Measurements from ENCODE around the gene LRRC45.

Gene LRRC45

DNA sequence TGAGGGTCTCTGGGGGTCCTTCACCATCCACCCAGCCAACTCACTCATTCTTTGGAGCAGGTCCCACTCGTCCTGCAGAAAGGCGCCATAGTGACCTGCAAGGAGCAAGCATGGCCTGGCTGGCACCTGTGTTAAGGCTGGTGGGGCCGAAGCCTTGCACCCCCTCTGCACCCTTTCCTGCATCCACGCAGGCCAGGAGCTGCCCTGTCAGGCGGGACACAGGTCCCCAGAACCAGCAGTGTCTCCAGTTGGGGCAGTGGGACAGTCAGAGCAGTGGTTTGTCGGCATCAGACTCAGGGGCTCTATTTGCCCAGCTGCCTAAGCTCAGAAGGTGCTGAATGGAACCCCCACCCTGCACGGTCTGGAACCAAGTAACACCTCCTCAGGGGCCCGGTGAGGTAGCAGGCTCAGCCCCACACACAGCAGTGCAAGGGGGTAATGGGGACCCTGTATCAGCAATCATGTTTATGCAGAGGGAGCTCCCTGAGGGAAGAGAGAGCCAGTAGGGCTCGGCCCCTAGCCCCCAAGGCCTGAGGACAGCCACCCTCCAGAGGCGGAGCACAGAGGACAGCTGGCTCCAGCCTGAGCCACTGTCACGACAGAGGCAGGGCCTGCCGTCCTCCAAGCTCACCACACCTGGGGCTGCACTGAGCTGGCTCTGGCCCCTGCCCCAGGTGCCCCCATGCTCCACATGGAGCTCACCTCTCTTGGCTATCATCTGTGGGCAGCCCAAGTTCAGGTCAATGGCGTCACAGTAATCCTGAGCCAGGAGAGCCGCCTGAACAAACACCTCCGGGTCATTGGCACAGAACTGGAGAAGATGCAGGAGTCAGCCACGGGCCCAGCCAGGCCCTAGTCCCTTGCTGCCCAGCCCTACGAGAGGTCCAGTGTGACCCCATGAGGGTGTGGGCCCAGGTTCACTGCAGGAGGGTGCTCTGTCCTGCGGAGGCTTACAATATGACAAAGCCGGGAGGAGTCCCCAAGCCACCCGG lies 40.6 kb downstream of the LRRC45 start:
- Histone ChIP-seq H3K36me3 (ENCODE audit: control insufficient read depth in 2 of 2, insufficient read depth in 2 of 2, low read length in 2 of 2) (peaks cover 35 to 47% of the 10 kb centered on the region in 2 donors), H3K4me3 (ENCODE audit: low read length in 2 of 2) (peak overlapping the region; percentile 71 to 76)

GRCh38 chr17:82064433-82065192 lies 41.5 kb downstream of the LRRC45 start:
- Histone ChIP-seq H3K4me3 (ENCODE audit: low read length in 2 of 2) (peak overlapping the region; percentile 71 to 76), H3K4me1 (ENCODE audit: control insufficient read depth in 2 of 2, insufficient read depth in 2 of 2, low read length in 2 of 2) (peaks cover 12 to 17% of the 10 kb centered on the region in 2 donors), H3K9ac (ENCODE audit: low read depth in 1 of 2, low read length in 2 of 2) (peak overlapping the region; percentile 70 to 87), H3K27me3 (ENCODE audit: control insufficient read depth in 2 of 2, insufficient read depth in 2 of 2, low read length in 2 of 2) (no peaks in the 10 kb centered on the region), H3K36me3 (ENCODE audit: control insufficient read depth in 2 of 2, insufficient read depth in 2 of 2, low read length in 2 of 2) (peaks cover 26 to 39% of the 10 kb centered on the region in 2 donors), H3K27ac (ENCODE audit: low read depth in 2 of 2, low read length in 2 of 2) (peak overlapping the region; percentile 29 to 67), H3K9me3 (ENCODE audit: control insufficient read depth in 2 of 2, low read length in 2 of 2) (no peaks in the 10 kb centered on the region)

More for the DNA sequence above, 40.6 kb downstream of the LRRC45 start:
- H3K9me3 ChIP-seq (ENCODE audit: control insufficient read depth in 2 of 2, low read length in 2 of 2): no peaks in the 10 kb centered on the region
- peaks cover 12 to 17% of the 10 kb centered on the region in 2 donors for H3K4me1 ChIP-seq (ENCODE audit: control insufficient read depth in 2 of 2, insufficient read depth in 2 of 2, low read length in 2 of 2)
- H3K27ac ChIP-seq (ENCODE audit: low read depth in 2 of 2, low read length in 2 of 2): no peak overlapping the region
- peak overlapping the region in 1 of 2 donors; percentile 87 for H3K9ac ChIP-seq (ENCODE audit: low read depth in 1 of 2, low read length in 2 of 2)
- no peaks in the 10 kb centered on the region for H3K27me3 ChIP-seq (ENCODE audit: control insufficient read depth in 2 of 2, insufficient read depth in 2 of 2, low read length in 2 of 2)

- Histone ChIP-seq H3K4me3 (ENCODE audit: low read length in 2 of 2) (peak overlapping the region; percentile 71 to 76), H3K27ac (ENCODE audit: low read depth in 2 of 2, low read length in 2 of 2) (peak overlapping the region; percentile 29 to 67)
Measured at GRCh38 chr17:82065193-82065637, 42.1 kb downstream of the LRRC45 start.

GRCh38 chr17:82065638-82066303 lies 42.7 kb downstream of the LRRC45 start, which contains the start of gene DUS1L:
Gene DUS1L (minus strand): TSS chr17:82065804. CDS start chr17:82065059, 745 bp downstream.
- H3K27ac ChIP-seq (ENCODE audit: low read depth in 2 of 2, low read length in 2 of 2): peak within 1 kb of the TSS; percentile 71 to 75
- no peaks in the 10 kb centered on the region for H3K9me3 ChIP-seq (ENCODE audit: control insufficient read depth in 2 of 2, low read length in 2 of 2)
- H3K4me1 ChIP-seq (ENCODE audit: control insufficient read depth in 2 of 2, insufficient read depth in 2 of 2, low read length in 2 of 2): peaks cover 12 to 17% of the 10 kb centered on the region in 2 donors
- no peaks in the 10 kb centered on the region for H3K27me3 ChIP-seq (ENCODE audit: control insufficient read depth in 2 of 2, insufficient read depth in 2 of 2, low read length in 2 of 2)
- peaks cover 17 to 27% of the 10 kb centered on the region in 2 donors for H3K36me3 ChIP-seq (ENCODE audit: control insufficient read depth in 2 of 2, insufficient read depth in 2 of 2, low read length in 2 of 2)
- peak within 1 kb of the TSS; percentile 75 to 76 for H3K4me3 ChIP-seq (ENCODE audit: low read length in 2 of 2)
- peak within 1 kb of the TSS; percentile 80 to 87 for H3K9ac ChIP-seq (ENCODE audit: low read depth in 1 of 2, low read length in 2 of 2)

More at GRCh38 chr17:82065193-82065637, 42.1 kb downstream of the LRRC45 start:
- Histone ChIP-seq H3K9ac (ENCODE audit: low read depth in 1 of 2, low read length in 2 of 2) (peak overlapping the region; percentile 70 to 87), H3K27me3 (ENCODE audit: control insufficient read depth in 2 of 2, insufficient read depth in 2 of 2, low read length in 2 of 2) (no peaks in the 10 kb centered on the region), H3K9me3 (ENCODE audit: control insufficient read depth in 2 of 2, low read length in 2 of 2) (no peaks in the 10 kb centered on the region), H3K4me1 (ENCODE audit: control insufficient read depth in 2 of 2, insufficient read depth in 2 of 2, low read length in 2 of 2) (peaks cover 12 to 17% of the 10 kb centered on the region in 2 donors), H3K36me3 (ENCODE audit: control insufficient read depth in 2 of 2, insufficient read depth in 2 of 2, low read length in 2 of 2) (peaks cover 22 to 32% of the 10 kb centered on the region in 2 donors)

DNA sequence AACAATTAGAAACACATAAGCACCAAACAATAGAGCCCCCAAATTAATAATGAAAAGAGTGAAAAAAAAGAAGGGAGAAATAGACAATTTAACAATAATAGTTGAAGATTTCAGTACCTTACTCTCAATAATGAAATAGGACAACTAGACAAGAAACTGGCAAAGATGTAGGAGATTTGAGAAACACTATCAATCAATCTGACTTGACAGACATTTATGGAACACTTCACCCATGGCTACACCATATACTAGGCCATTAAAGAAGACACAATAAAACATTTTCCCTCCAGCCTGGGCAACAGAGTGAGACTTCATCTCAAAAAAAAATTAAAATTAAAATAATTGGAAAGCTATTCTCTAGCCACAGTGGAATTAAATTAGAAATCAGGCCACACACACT lies 47.5 kb downstream of the LRRC45 start:
- Histone ChIP-seq H3K9me3 (ENCODE audit: control insufficient read depth in 2 of 2, low read length in 2 of 2) (no peaks in the 10 kb centered on the region), H3K4me3 (ENCODE audit: low read length in 2 of 2) (no peak overlapping the region), H3K9ac (ENCODE audit: low read depth in 1 of 2, low read length in 2 of 2) (no peak overlapping the region), H3K36me3 (ENCODE audit: control insufficient read depth in 2 of 2, insufficient read depth in 2 of 2, low read length in 2 of 2) (no peaks in the 10 kb centered on the region), H3K27me3 (ENCODE audit: control insufficient read depth in 2 of 2, insufficient read depth in 2 of 2, low read length in 2 of 2) (no peaks in the 10 kb centered on the region), H3K4me1 (ENCODE audit: control insufficient read depth in 2 of 2, insufficient read depth in 2 of 2, low read length in 2 of 2) (peaks cover 2 to 10% of the 10 kb centered on the region in 2 donors), H3K27ac (ENCODE audit: low read depth in 2 of 2, low read length in 2 of 2) (no peak overlapping the region)

DNA sequence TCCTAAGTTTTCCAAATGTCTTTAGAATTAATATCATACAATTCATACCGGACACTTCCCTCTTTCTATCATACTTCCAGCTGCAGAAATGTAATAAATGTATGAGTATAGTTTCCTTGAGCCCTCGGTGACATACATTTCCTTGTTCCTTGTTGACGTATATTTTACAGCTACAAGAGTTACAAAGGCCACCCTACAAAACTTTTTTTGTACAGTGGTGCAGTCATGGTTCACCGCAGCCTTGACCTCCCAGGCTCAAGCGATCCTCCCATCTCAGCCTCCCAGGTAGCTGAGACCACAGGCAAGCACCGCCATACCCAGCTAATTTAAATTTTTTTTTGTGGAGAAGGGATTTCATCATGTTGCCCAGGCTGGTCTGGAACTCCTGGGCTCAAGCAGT lies 49.7 kb downstream of the LRRC45 start:
- Histone ChIP-seq H3K27me3 (ENCODE audit: control insufficient read depth in 2 of 2, insufficient read depth in 2 of 2, low read length in 2 of 2) (no peaks in the 10 kb centered on the region), H3K4me1 (ENCODE audit: control insufficient read depth in 2 of 2, insufficient read depth in 2 of 2, low read length in 2 of 2) (peaks cover 2 to 4% of the 10 kb centered on the region in 2 donors), H3K27ac (ENCODE audit: low read depth in 2 of 2, low read length in 2 of 2) (peak overlapping the region; percentile 77 to 79), H3K9me3 (ENCODE audit: control insufficient read depth in 2 of 2, low read length in 2 of 2) (no peaks in the 10 kb centered on the region), H3K4me3 (ENCODE audit: low read length in 2 of 2) (no peak overlapping the region), H3K36me3 (ENCODE audit: control insufficient read depth in 2 of 2, insufficient read depth in 2 of 2, low read length in 2 of 2) (no peaks in the 10 kb centered on the region), H3K9ac (ENCODE audit: low read depth in 1 of 2, low read length in 2 of 2) (no peak overlapping the region)

DNA sequence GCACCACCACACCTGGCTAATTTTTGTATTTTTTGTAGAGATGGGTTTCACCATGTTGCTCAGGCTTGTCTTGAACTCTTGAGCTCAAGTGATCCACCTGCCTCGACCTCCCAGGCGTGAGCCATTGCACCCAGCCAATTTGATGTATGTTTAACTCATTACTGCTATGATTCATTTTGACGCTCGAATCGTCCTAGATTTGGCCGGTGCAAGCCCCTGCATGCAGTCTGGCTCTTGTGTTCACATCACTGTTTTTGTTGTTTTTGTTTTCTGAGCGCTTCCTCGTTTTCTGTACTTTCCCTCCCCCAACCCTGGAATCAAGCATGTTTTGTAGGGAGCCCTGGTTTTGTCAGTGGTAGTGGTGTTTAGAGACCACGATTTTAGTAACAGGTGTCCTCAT lies 50.3 kb downstream of the LRRC45 start:
- Histone ChIP-seq H3K9me3 (ENCODE audit: control insufficient read depth in 2 of 2, low read length in 2 of 2) (no peaks in the 10 kb centered on the region), H3K27me3 (ENCODE audit: control insufficient read depth in 2 of 2, insufficient read depth in 2 of 2, low read length in 2 of 2) (no peaks in the 10 kb centered on the region), H3K36me3 (ENCODE audit: control insufficient read depth in 2 of 2, insufficient read depth in 2 of 2, low read length in 2 of 2) (no peaks in the 10 kb centered on the region), H3K27ac (ENCODE audit: low read depth in 2 of 2, low read length in 2 of 2) (peak overlapping the region; percentile 23 to 71), H3K4me1 (ENCODE audit: control insufficient read depth in 2 of 2, insufficient read depth in 2 of 2, low read length in 2 of 2) (peaks cover 2 to 4% of the 10 kb centered on the region in 2 donors), H3K9ac (ENCODE audit: low read depth in 1 of 2, low read length in 2 of 2) (no peak overlapping the region), H3K4me3 (ENCODE audit: low read length in 2 of 2) (no peak overlapping the region)

DNA sequence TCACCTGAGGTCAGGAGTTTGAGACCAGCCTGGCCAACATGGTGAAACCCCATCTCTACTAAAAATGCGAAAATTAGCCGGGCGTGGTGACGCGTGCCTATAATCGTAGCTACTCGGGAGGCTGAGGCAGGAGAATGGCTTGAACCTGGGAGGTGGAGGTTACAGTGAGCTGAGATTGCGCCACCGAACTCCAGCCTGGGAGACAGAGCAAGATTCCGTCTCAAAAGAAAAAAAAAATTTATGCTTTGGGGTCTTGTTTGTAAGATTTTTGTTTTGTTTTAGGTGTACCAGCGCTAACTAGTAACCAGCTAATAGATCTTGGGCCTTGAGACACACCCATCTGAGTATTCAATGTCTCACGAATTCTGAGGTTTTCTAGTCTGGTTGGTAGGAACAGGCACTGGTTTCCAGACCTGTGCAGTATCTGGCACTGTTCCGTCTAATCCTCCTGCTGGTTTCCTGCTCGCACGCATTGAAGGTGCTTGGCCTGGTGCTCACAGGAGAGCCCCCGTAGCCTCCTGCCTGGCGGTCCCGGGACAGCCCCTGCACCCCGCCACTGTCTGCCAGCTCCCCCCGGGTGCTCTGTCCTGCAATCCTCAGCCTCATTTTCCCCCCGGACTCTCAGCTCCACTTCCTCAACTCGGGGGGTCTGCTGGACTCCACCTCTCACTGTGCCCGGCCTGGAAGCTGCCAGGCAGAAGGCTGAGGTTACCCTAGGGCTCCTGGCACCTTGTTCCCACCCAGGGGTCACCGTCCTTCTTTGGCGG lies 53.1 kb downstream of the LRRC45 start:
- Histone ChIP-seq H3K4me3 (ENCODE audit: low read length in 2 of 2) (no peak overlapping the region), H3K9ac (ENCODE audit: low read depth in 1 of 2, low read length in 2 of 2) (no peak overlapping the region), H3K27me3 (ENCODE audit: control insufficient read depth in 2 of 2, insufficient read depth in 2 of 2, low read length in 2 of 2) (no peaks in the 10 kb centered on the region), H3K27ac (ENCODE audit: low read depth in 2 of 2, low read length in 2 of 2) (no peak overlapping the region), H3K36me3 (ENCODE audit: control insufficient read depth in 2 of 2, insufficient read depth in 2 of 2, low read length in 2 of 2) (peaks cover 18 to 19% of the 10 kb centered on the region in 2 donors), H3K9me3 (ENCODE audit: control insufficient read depth in 2 of 2, low read length in 2 of 2) (no peaks in the 10 kb centered on the region), H3K4me1 (ENCODE audit: control insufficient read depth in 2 of 2, insufficient read depth in 2 of 2, low read length in 2 of 2) (peaks cover 2 to 4% of the 10 kb centered on the region in 2 donors)
